Panc1 (cell line): Measurements from ENCODE around the gene UFD1.

Experiments used
- POLR2AphosphoS5 ChIP-seq: IDR thresholded peaks from 2 replicates; pipeline ENCODE4 v1.6.1; 2012; ENCODE audit warnings: mild to moderate bottlenecking, low read depth, low read length, moderate library complexity
- SIN3A ChIP-seq: IDR thresholded peaks from 2 replicates; pipeline ENCODE4 v1.6.1; 2012; ENCODE audit warnings: low read depth, mild to moderate bottlenecking, low read length, moderate library complexity, borderline replicate concordance; ENCODE audit not compliant: insufficient read depth
- TF ChIP-seq, protein P1 (sequence below): fragments of 450-650 bp; IDR thresholded peaks from 2 replicates; pipeline ENCODE4 v1.5.1; 2017; ENCODE audit warnings: mild to moderate bottlenecking
- TF ChIP-seq, protein P2 (sequence below), 2 experiments: IDR thresholded peaks; 2 replicates each; pipeline ENCODE4 v1.6.1; 2011 to 2012; ENCODE audit warnings: low read depth in 2 of 2, control low read depth in 1 of 2, low read length in 1 of 2, mild to moderate bottlenecking in 1 of 2, moderate library complexity in 1 of 2; ENCODE audit not compliant: insufficient read depth in 1 of 2

- TF ChIP-seq, protein P1, sequence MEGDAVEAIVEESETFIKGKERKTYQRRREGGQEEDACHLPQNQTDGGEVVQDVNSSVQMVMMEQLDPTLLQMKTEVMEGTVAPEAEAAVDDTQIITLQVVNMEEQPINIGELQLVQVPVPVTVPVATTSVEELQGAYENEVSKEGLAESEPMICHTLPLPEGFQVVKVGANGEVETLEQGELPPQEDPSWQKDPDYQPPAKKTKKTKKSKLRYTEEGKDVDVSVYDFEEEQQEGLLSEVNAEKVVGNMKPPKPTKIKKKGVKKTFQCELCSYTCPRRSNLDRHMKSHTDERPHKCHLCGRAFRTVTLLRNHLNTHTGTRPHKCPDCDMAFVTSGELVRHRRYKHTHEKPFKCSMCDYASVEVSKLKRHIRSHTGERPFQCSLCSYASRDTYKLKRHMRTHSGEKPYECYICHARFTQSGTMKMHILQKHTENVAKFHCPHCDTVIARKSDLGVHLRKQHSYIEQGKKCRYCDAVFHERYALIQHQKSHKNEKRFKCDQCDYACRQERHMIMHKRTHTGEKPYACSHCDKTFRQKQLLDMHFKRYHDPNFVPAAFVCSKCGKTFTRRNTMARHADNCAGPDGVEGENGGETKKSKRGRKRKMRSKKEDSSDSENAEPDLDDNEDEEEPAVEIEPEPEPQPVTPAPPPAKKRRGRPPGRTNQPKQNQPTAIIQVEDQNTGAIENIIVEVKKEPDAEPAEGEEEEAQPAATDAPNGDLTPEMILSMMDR: no peak
- TF ChIP-seq, protein P2, sequence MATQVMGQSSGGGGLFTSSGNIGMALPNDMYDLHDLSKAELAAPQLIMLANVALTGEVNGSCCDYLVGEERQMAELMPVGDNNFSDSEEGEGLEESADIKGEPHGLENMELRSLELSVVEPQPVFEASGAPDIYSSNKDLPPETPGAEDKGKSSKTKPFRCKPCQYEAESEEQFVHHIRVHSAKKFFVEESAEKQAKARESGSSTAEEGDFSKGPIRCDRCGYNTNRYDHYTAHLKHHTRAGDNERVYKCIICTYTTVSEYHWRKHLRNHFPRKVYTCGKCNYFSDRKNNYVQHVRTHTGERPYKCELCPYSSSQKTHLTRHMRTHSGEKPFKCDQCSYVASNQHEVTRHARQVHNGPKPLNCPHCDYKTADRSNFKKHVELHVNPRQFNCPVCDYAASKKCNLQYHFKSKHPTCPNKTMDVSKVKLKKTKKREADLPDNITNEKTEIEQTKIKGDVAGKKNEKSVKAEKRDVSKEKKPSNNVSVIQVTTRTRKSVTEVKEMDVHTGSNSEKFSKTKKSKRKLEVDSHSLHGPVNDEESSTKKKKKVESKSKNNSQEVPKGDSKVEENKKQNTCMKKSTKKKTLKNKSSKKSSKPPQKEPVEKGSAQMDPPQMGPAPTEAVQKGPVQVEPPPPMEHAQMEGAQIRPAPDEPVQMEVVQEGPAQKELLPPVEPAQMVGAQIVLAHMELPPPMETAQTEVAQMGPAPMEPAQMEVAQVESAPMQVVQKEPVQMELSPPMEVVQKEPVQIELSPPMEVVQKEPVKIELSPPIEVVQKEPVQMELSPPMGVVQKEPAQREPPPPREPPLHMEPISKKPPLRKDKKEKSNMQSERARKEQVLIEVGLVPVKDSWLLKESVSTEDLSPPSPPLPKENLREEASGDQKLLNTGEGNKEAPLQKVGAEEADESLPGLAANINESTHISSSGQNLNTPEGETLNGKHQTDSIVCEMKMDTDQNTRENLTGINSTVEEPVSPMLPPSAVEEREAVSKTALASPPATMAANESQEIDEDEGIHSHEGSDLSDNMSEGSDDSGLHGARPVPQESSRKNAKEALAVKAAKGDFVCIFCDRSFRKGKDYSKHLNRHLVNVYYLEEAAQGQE (IDR thresholded peaks at IDR 0.05; ENCODE audit: insufficient read depth in 1 of 2, low read depth in 2 of 2, low read length in 1 of 2): no peak
- no peak for TF ChIP-seq SIN3A
- no peak for TF ChIP-seq POLR2AphosphoS5
Measured at GRCh38 chr22:19422440-19423301, 56.3 kb downstream of the UFD1 start.
